Tibial nerve (tissue), 4 donors: ENCODE results near the gene HDDC3. TPM values are rescaled to one million over a fixed set of nuclear protein-coding genes. Genes with fewer than 3 reads are reported as not detected.

ENCODE experiments used
- DNase-seq, 2 donors: peaks; one replicate each; pipeline ENCODE4 v3.0.0-alpha.2; 2019; ENCODE audit warnings: low spot score in 2 of 2
- H3K27ac ChIP-seq, 4 donors: fragments of 200-600 bp; sonication (generic) in 3 of 4; one replicate each; pipeline ENCODE4 v1.5.1; 2017 to 2019; ENCODE audit warnings: mild to moderate bottlenecking in 1 of 4
- H3K27me3 ChIP-seq, 2 donors: fragments of 200-600 bp; sonication (generic) in 1 of 2; one replicate each; pipeline versions ENCODE4 v1.5.1 to v1.6.0; 2017 to 2019
- H3K36me3 ChIP-seq, 3 donors: fragments of 200-600 bp; sonication (generic); one replicate each; pipeline ENCODE4 v1.5.1; 2018 to 2019
- H3K4me1 ChIP-seq, 4 donors: fragments of 200-600 bp; sonication (generic) in 3 of 4; one replicate each; pipeline ENCODE4 v1.5.1; 2017 to 2019
- H3K4me3 ChIP-seq, 4 donors: fragments of 200-600 bp; sonication (generic) in 3 of 4; one replicate each; pipeline ENCODE4 v1.5.1; 2017 to 2019; ENCODE audit warnings: mild to moderate bottlenecking in 1 of 4, moderate library complexity in 1 of 4
- H3K9me3 ChIP-seq, 4 donors: fragments of 200-600 bp; sonication (generic) in 3 of 4; one replicate each; pipeline ENCODE4 v1.5.1; 2017 to 2019
- CTCF ChIP-seq, 5 experiments: fragments of 200-600 bp in 3 of 5; fragments of 450-650 bp in 2 of 5; sonication (generic) in 3 of 5; IDR thresholded peaks; one replicate each; pipeline ENCODE4 v1.5.1; 2016 to 2019; ENCODE audit warnings: antibody characterized with exemption in 5 of 5, mild to moderate bottlenecking in 3 of 5, moderate library complexity in 2 of 5
- EP300 ChIP-seq, 2 donors: sonication (generic); formaldehyde crosslinking; IDR thresholded peaks; one replicate each; pipeline ENCODE4 v1.6.1; 2017; ENCODE audit warnings: antibody characterized with exemption in 2 of 2, mild to moderate bottlenecking in 1 of 2
- POLR2A ChIP-seq, 2 donors: fragments of 450-650 bp; IDR thresholded peaks; one replicate each; pipeline ENCODE4 v1.6.1; 2017; ENCODE audit warnings: antibody characterized with exemption in 2 of 2, mild to moderate bottlenecking in 2 of 2, moderate library complexity in 2 of 2
- WGBS, 2 donors: methylation state at CpG; one replicate each; pipeline ENCODE4 v1.1.5; 2018; 5-methylcytosine and 5-hydroxymethylcytosine counted together
- total RNA-seq, 4 donors: library from RNA; depleted of rRNA; stranded (reverse); fragments of >200 nt; gene quantifications; one replicate each; pipeline ENCODE4 v1.1.0, GENCODE V29; 2016

Gene HDDC3
- total RNA-seq, 4 donors from 2014 or later: 16.5 to 22.5 (median 18.7) TPM

GRCh38 chr15:90915808-90916440, 16.4 kb downstream of the HDDC3 start:
- no peak for DNase-seq
- Histone ChIP-seq H3K27ac (peak overlapping the region in 1 of 4 donors; percentile 28), H3K4me1 (peaks cover 0 to 4% (median 0%) of the 10 kb centered on the region in 4 donors), H3K36me3 (peaks cover 18 to 100% (median 35%) of the 10 kb centered on the region in 3 donors), H3K4me3 (no peak overlapping the region), H3K9me3 (no peaks in the 10 kb centered on the region), H3K27me3 (no peaks in the 10 kb centered on the region)
- TF ChIP-seq POLR2A (IDR thresholded peaks at IDR 0.05): no peak
- no peak for TF ChIP-seq EP300 (IDR thresholded peaks at IDR 0.05)
- TF ChIP-seq CTCF (IDR thresholded peaks at IDR 0.05): no peak
- WGBS, 2 donors: 71 to 73% methylated on average over 18 to 25 of the region's 25 CpGs

GRCh38 chr15:90915216-90915807, 17.0 kb downstream of the HDDC3 start:
- Histone ChIP-seq H3K27me3 (no peaks in the 10 kb centered on the region), H3K4me1 (peaks cover 0 to 4% (median 0%) of the 10 kb centered on the region in 4 donors), H3K9me3 (no peaks in the 10 kb centered on the region), H3K27ac (peak overlapping the region in 2 of 4 donors; percentile 7 to 20), H3K36me3 (peaks cover 19 to 100% (median 41%) of the 10 kb centered on the region in 3 donors), H3K4me3 (no peak overlapping the region)
- no peak for TF ChIP-seq CTCF (IDR thresholded peaks at IDR 0.05)
- no peak for TF ChIP-seq EP300 (IDR thresholded peaks at IDR 0.05)
- no peak for TF ChIP-seq POLR2A (IDR thresholded peaks at IDR 0.05)
- WGBS, 2 donors: 70 to 71% methylated on average over 7 of the region's 7 CpGs
- no peak for DNase-seq

GRCh38 chr15:90914305-90915080, 17.9 kb downstream of the HDDC3 start:
- H3K36me3 ChIP-seq: peaks cover 16 to 100% (median 49%) of the 10 kb centered on the region in 3 donors
- TF ChIP-seq POLR2A (IDR thresholded peaks at IDR 0.05): no peak
- TF ChIP-seq CTCF (IDR thresholded peaks at IDR 0.05): no peak
- TF ChIP-seq EP300 (IDR thresholded peaks at IDR 0.05): no peak
- 88% methylated on average over 21 to 22 of the region's 22 CpGs for WGBS, 2 donors

GRCh38 chr15:90913398-90913944, 18.9 kb downstream of the HDDC3 start:
- TF ChIP-seq POLR2A (IDR thresholded peaks at IDR 0.05): no peak
- no peak for TF ChIP-seq CTCF (IDR thresholded peaks at IDR 0.05)
- no peak for TF ChIP-seq EP300 (IDR thresholded peaks at IDR 0.05)

More at GRCh38 chr15:90914305-90915080, 17.9 kb downstream of the HDDC3 start:
- H3K27ac ChIP-seq: peak overlapping the region in 2 of 4 donors; percentile 20 to 50
- H3K27me3 ChIP-seq: no peaks in the 10 kb centered on the region
- DNase-seq: no peak
- H3K4me3 ChIP-seq: no peak overlapping the region
- no peaks in the 10 kb centered on the region for H3K9me3 ChIP-seq
- H3K4me1 ChIP-seq: peaks cover 0 to 12% (median 2%) of the 10 kb centered on the region in 4 donors

More at GRCh38 chr15:90913398-90913944, 18.9 kb downstream of the HDDC3 start:
- 91 to 93% methylated on average over 12 of the region's 12 CpGs for WGBS, 2 donors
- Histone ChIP-seq H3K27ac (no peak overlapping the region), H3K4me3 (no peak overlapping the region), H3K27me3 (no peaks in the 10 kb centered on the region), H3K9me3 (no peaks in the 10 kb centered on the region), H3K4me1 (peaks cover 0 to 23% (median 11%) of the 10 kb centered on the region in 4 donors), H3K36me3 (peaks cover 15 to 95% (median 41%) of the 10 kb centered on the region in 3 donors)
- DNase-seq: no peak
